WTC11 (cell line): ENCODE measurements around the gene AJM1.

Experiments used
- ATF1 ChIP-seq: sonication (generic); formaldehyde crosslinking; IDR thresholded peaks from 2 replicates; pipeline ENCODE4 v1.8.1; 2023; ENCODE audit warnings: mild to moderate bottlenecking, moderate library complexity, missing genetic modification reagents
- ATF3 ChIP-seq: sonication (generic); formaldehyde crosslinking; conservative IDR thresholded peaks from 2 replicates; pipeline ENCODE4 v1.8.1; 2022; ENCODE audit warnings: mild to moderate bottlenecking, missing genetic modification reagents
- CBFB ChIP-seq: sonication (generic); formaldehyde crosslinking; IDR thresholded peaks from 2 replicates; pipeline ENCODE4 v1.8.1; 2022; ENCODE audit warnings: mild to moderate bottlenecking, low read depth, missing genetic modification reagents
- CTCF ChIP-seq: fragments of 200-600 bp; IDR thresholded peaks from 2 replicates; pipeline ENCODE4 v1.8.0; 2022; ENCODE audit warnings: antibody characterized with exemption
- ETV6 ChIP-seq: sonication (generic); formaldehyde crosslinking; IDR thresholded peaks from 2 replicates; pipeline ENCODE4 v1.8.1; 2022; ENCODE audit warnings: mild to moderate bottlenecking, missing genetic modification reagents
- JAZF1 ChIP-seq: fragments of 250-450 bp; sonication (Bioruptor Pico); IDR thresholded peaks from 2 replicates; pipeline ENCODE4 v1.9.0; 2021; ENCODE audit warnings: moderate library complexity, mild to moderate bottlenecking, inconsistent platforms
- MAX ChIP-seq: sonication (generic); formaldehyde crosslinking; IDR thresholded peaks from 2 replicates; pipeline ENCODE4 v1.8.0; 2022; ENCODE audit warnings: mild to moderate bottlenecking, missing genetic modification reagents
- NFYB ChIP-seq: sonication (generic); formaldehyde crosslinking; conservative IDR thresholded peaks from 2 replicates; pipeline ENCODE4 v1.8.0; 2022; ENCODE audit warnings: low read depth, missing genetic modification reagents
- NR2C2 ChIP-seq: sonication (generic); formaldehyde crosslinking; IDR thresholded peaks from 2 replicates; pipeline ENCODE4 v1.8.0; 2022; ENCODE audit warnings: mild to moderate bottlenecking, missing genetic modification reagents
- ZNF121 ChIP-seq: sonication (generic); formaldehyde crosslinking; IDR thresholded peaks from 2 replicates; pipeline ENCODE4 v1.8.0; 2023; ENCODE audit warnings: missing genetic modification reagents
- ZNF138 ChIP-seq: sonication (generic); formaldehyde crosslinking; conservative IDR thresholded peaks from 2 replicates; pipeline ENCODE4 v1.8.1; 2022; ENCODE audit warnings: mild to moderate bottlenecking, moderate library complexity, missing genetic modification reagents

- TF ChIP-seq ATF3 (CRISPR knock-in tag), result no peak
- TF ChIP-seq CTCF, result no peak
- TF ChIP-seq CBFB (CRISPR knock-in tag), result no peak
- TF ChIP-seq MAX, result no peak
- no peak for TF ChIP-seq JAZF1 (CRISPR knock-in tag)
- no peak for TF ChIP-seq ETV6 (CRISPR knock-in tag)
- TF ChIP-seq NR2C2, result no peak
- no peak for TF ChIP-seq NFYB
- no peak for TF ChIP-seq ZNF121 (CRISPR knock-in tag)
- no peak for TF ChIP-seq ATF1 (CRISPR knock-in tag)
- TF ChIP-seq ZNF138 (CRISPR knock-in tag), result no peak
Observed at GRCh38 chr9:136888454-136888853, 46.2 kb downstream of the AJM1 start.
